Lung (tissue), 12 donors: ENCODE results near the gene SYCP1. TPM values are rescaled to one million over a fixed set of nuclear protein-coding genes. Genes with fewer than 3 reads are reported as not detected.

Source experiments
- ATAC-seq: fragments of 200-7000 bp; cut with Tn5 transposase; one replicate; pipeline ENCODE4 v1.9.1; 2020; ENCODE audit warnings: moderate number of reproducible peaks; ENCODE audit not compliant: insufficient read depth, low FRiP score
- DNase-seq, 3 donors: peaks; one replicate each; pipeline ENCODE4 v3.0.0-alpha.2; 2013 to 2017
- H3K27ac ChIP-seq, 2 donors: one replicate each; pipeline ENCODE4 v1.5.1; 2013; ENCODE audit warnings: mild to moderate bottlenecking in 2 of 2, moderate library complexity in 2 of 2, control low read depth in 1 of 2, inconsistent platforms in 1 of 2, low read depth in 1 of 2, low read length in 1 of 2
- H3K27me3 ChIP-seq, 3 donors: one replicate each; pipeline ENCODE4 v1.5.1; 2013; ENCODE audit warnings: low read length in 2 of 3; ENCODE audit not compliant: control insufficient read depth in 3 of 3, insufficient read depth in 3 of 3
- H3K36me3 ChIP-seq, 4 donors: one replicate each; pipeline ENCODE4 v1.5.1; 2013; ENCODE audit warnings: low read length in 4 of 4, mild to moderate bottlenecking in 1 of 4, moderate library complexity in 1 of 4; ENCODE audit not compliant: control insufficient read depth in 4 of 4, insufficient read depth in 4 of 4
- H3K4me1 ChIP-seq, 5 donors: one replicate each; pipeline ENCODE4 v1.5.1; 2013; ENCODE audit warnings: low read length in 5 of 5, mild to moderate bottlenecking in 2 of 5, moderate library complexity in 1 of 5; ENCODE audit not compliant: control insufficient read depth in 5 of 5, insufficient read depth in 5 of 5
- H3K4me3 ChIP-seq: one replicate; pipeline ENCODE4 v1.5.1; 2013; ENCODE audit warnings: mild to moderate bottlenecking, control low read depth, moderate library complexity
- H3K9ac ChIP-seq, 2 donors: one replicate each; pipeline ENCODE4 v1.5.1; 2013; ENCODE audit warnings: low read length in 2 of 2, control low read depth in 1 of 2; ENCODE audit not compliant: insufficient read depth in 1 of 2
- H3K9me3 ChIP-seq, 4 donors: one replicate each; pipeline ENCODE4 v1.5.1; 2013; ENCODE audit warnings: low read length in 3 of 4, mild to moderate bottlenecking in 1 of 4, moderate library complexity in 1 of 4; ENCODE audit not compliant: control insufficient read depth in 4 of 4, insufficient read depth in 3 of 4
- CTCF ChIP-seq: IDR thresholded peaks from 2 replicates; pipeline ENCODE4 v1.5.1; 2012; ENCODE audit warnings: mild to moderate bottlenecking; ENCODE audit errors: control extremely low read depth, extremely low read depth
- WGBS, 2 donors: extraction: QIAGEN DNeasy Blood & Tissue Kit; methylation state at CpG; one replicate each; pipeline ENCODE4 v1.1.7; 2013; 5-methylcytosine and 5-hydroxymethylcytosine counted together
- polyA plus RNA-seq, 2 donors: library from polyadenylated mRNA; stranded (reverse); fragments of 200-250 nt; gene quantifications; one replicate each; pipeline ENCODE4 v1.2.1, GENCODE V29; 2013
- total RNA-seq, 2 donors: library from RNA; depleted of rRNA in 1 of 2; stranded (reverse); fragments of >200 nt in 1 of 2; gene quantifications; one replicate each; pipeline ENCODE4 v1.2.1, GENCODE V29; 2014 to 2021
- donor health status: control.
- donor health status: control.
- donor health status: Bipolar disorder and iron deficiency.
- donor health status: healthy.
- donor health status: DM: yes; HTN: yes; CAD: no.

SYCP1 gene
- total and polyA plus RNA-seq, 4 donors, result 0.09 TPM; not detected in 3

GRCh38 chr1:114986286-114986685 lies 131.6 kb downstream of the SYCP1 start:
- no peak for DNase-seq
- Histone ChIP-seq H3K27ac (no peak overlapping the region), H3K9me3 (peaks cover 0 to 17% (median 6%) of the 10 kb centered on the region in 4 donors), H3K27me3 (no peaks in the 10 kb centered on the region), H3K9ac (no peak overlapping the region), H3K4me1 (no peaks in the 10 kb centered on the region), H3K4me3 (no peak overlapping the region), H3K36me3 (no peaks in the 10 kb centered on the region)
- TF ChIP-seq CTCF, result no peak
- ATAC-seq, result no peak

- Histone ChIP-seq H3K27me3 (no peaks in the 10 kb centered on the region), H3K27ac (no peak overlapping the region), H3K4me1 (no peaks in the 10 kb centered on the region), H3K36me3 (no peaks in the 10 kb centered on the region), H3K9me3 (peaks cover 0 to 8% (median 4%) of the 10 kb centered on the region in 4 donors), H3K9ac (no peak overlapping the region), H3K4me3 (no peak overlapping the region)
- no peak for DNase-seq
- no peak for TF ChIP-seq CTCF
- 86 to 90% methylated on average over 1 of the region's 1 CpG for WGBS, 2 donors
- ATAC-seq, result no peak
Observed at GRCh38 chr1:114988095-114988494, 133.4 kb downstream of the SYCP1 start.

- Histone ChIP-seq H3K4me1 (no peaks in the 10 kb centered on the region), H3K27me3 (peaks cover 0 to 3% (median 0%) of the 10 kb centered on the region in 3 donors), H3K27ac (no peak overlapping the region), H3K36me3 (no peaks in the 10 kb centered on the region), H3K9me3 (no peaks in the 10 kb centered on the region), H3K9ac (no peak overlapping the region), H3K4me3 (no peak overlapping the region)
- no peak for DNase-seq
- no peak for TF ChIP-seq CTCF
- no peak for ATAC-seq
Observed at GRCh38 chr1:114997510-114998289, 143.0 kb downstream of the SYCP1 start.

GRCh38 chr1:115006191-115006590 lies 151.5 kb downstream of the SYCP1 start:
- no peaks in the 10 kb centered on the region for H3K36me3 ChIP-seq
- no peak overlapping the region for H3K27ac ChIP-seq
- no peak for DNase-seq
- peaks cover 0 to 3% (median 0%) of the 10 kb centered on the region in 3 donors for H3K27me3 ChIP-seq
- H3K9me3 ChIP-seq, result peaks cover 0 to 3% (median 0%) of the 10 kb centered on the region in 4 donors
- H3K9ac ChIP-seq, result no peak overlapping the region
- TF ChIP-seq CTCF, result no peak
- H3K4me3 ChIP-seq, result no peak overlapping the region
- 81 to 93% methylated on average over 2 of the region's 2 CpGs for whole genome bisulfite sequencing, 2 donors
- ATAC-seq, result no peak
- no peaks in the 10 kb centered on the region for H3K4me1 ChIP-seq
